Tibial nerve (tissue), 4 donors: ENCODE results near the gene BLOC1S3.

Source experiments
- EP300 ChIP-seq, 2 donors: sonication (generic); formaldehyde crosslinking; IDR thresholded peaks; one replicate each; pipeline ENCODE4 v1.6.1; 2017; ENCODE audit warnings: antibody characterized with exemption in 2 of 2, mild to moderate bottlenecking in 1 of 2
- POLR2A ChIP-seq, 2 donors: fragments of 450-650 bp; IDR thresholded peaks; one replicate each; pipeline ENCODE4 v1.6.1; 2017; ENCODE audit warnings: antibody characterized with exemption in 2 of 2, mild to moderate bottlenecking in 2 of 2, moderate library complexity in 2 of 2
- TF ChIP-seq, protein P1 (sequence below), 5 experiments: fragments of 200-600 bp in 3 of 5; fragments of 450-650 bp in 2 of 5; sonication (generic) in 3 of 5; IDR thresholded peaks; one replicate each; pipeline ENCODE4 v1.5.1; 2016 to 2019; ENCODE audit warnings: antibody characterized with exemption in 5 of 5, mild to moderate bottlenecking in 3 of 5, moderate library complexity in 2 of 5

DNA sequence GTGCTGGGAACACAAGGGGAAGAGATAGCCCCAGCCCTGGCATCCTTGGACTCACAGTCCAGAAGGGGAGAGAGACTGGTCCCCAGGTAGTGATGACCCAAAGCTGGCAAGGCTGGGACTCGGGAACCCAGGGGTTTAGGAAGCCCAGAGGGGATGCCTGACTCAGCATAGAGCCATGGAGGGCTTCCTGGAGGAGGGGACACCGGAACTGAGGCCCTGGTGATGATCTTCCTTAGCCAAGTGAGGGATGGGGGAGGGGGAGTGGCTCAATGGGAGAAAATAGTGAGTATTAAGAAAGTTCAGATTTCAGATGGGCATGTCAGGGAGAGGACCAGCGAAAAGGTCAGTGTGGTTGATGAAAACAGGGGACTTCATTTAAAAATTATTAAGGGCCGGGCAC lies 39.8 kb downstream of the BLOC1S3 start:
- TF ChIP-seq EP300 (IDR thresholded peaks at IDR 0.05) (no peak), POLR2A (IDR thresholded peaks at IDR 0.05) (no peak)
- TF ChIP-seq, protein P1, sequence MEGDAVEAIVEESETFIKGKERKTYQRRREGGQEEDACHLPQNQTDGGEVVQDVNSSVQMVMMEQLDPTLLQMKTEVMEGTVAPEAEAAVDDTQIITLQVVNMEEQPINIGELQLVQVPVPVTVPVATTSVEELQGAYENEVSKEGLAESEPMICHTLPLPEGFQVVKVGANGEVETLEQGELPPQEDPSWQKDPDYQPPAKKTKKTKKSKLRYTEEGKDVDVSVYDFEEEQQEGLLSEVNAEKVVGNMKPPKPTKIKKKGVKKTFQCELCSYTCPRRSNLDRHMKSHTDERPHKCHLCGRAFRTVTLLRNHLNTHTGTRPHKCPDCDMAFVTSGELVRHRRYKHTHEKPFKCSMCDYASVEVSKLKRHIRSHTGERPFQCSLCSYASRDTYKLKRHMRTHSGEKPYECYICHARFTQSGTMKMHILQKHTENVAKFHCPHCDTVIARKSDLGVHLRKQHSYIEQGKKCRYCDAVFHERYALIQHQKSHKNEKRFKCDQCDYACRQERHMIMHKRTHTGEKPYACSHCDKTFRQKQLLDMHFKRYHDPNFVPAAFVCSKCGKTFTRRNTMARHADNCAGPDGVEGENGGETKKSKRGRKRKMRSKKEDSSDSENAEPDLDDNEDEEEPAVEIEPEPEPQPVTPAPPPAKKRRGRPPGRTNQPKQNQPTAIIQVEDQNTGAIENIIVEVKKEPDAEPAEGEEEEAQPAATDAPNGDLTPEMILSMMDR (IDR thresholded peaks at IDR 0.05), result no peak
